ENCODE results near the gene HPSE. TPM values are rescaled to one million over a fixed set of nuclear protein-coding genes. Genes with fewer than 3 reads are reported as not detected.

Gene HPSE
- total RNA-seq, 4 donors from 2014 or later = 3.6 to 12.5 (median 8.5) TPM

DNA sequence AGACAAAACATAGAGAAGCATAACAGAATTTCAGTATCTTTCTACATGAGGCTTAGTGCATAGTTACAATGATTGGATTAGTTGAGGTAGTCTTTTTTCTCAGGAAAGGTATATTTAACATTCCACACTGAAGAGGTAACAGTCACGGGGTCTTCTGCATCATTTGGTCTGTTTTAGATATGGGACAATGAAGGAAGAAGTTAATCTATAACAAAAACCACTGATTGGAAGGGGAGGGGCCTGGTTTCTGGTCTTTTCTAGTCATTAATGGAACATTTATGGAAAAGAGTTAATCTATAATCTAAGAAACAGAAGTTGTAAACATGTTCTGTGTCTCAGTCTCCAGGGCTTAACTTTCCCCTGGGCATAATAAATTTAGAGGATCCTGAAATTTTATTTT, 37.3 kb upstream of the HPSE start:
- Histone ChIP-seq H3K27ac (no peak overlapping the region), H3K9me3 (no peaks in the 10 kb centered on the region), H3K4me3 (no peak overlapping the region), H3K27me3 (no peaks in the 10 kb centered on the region), H3K4me1 (no peaks in the 10 kb centered on the region), H3K36me3 (no peaks in the 10 kb centered on the region)
- no peak for DNase-seq
- 47 to 63% methylated on average over 1 of the region's 1 CpG for WGBS, 2 donors
- TF ChIP-seq POLR2A (IDR thresholded peaks at IDR 0.05) = no peak
- TF ChIP-seq, protein P1, sequence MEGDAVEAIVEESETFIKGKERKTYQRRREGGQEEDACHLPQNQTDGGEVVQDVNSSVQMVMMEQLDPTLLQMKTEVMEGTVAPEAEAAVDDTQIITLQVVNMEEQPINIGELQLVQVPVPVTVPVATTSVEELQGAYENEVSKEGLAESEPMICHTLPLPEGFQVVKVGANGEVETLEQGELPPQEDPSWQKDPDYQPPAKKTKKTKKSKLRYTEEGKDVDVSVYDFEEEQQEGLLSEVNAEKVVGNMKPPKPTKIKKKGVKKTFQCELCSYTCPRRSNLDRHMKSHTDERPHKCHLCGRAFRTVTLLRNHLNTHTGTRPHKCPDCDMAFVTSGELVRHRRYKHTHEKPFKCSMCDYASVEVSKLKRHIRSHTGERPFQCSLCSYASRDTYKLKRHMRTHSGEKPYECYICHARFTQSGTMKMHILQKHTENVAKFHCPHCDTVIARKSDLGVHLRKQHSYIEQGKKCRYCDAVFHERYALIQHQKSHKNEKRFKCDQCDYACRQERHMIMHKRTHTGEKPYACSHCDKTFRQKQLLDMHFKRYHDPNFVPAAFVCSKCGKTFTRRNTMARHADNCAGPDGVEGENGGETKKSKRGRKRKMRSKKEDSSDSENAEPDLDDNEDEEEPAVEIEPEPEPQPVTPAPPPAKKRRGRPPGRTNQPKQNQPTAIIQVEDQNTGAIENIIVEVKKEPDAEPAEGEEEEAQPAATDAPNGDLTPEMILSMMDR (IDR thresholded peaks at IDR 0.05) = no peak
- intact Hi-C loops (cut with DNase I) = no loop called here

DNA sequence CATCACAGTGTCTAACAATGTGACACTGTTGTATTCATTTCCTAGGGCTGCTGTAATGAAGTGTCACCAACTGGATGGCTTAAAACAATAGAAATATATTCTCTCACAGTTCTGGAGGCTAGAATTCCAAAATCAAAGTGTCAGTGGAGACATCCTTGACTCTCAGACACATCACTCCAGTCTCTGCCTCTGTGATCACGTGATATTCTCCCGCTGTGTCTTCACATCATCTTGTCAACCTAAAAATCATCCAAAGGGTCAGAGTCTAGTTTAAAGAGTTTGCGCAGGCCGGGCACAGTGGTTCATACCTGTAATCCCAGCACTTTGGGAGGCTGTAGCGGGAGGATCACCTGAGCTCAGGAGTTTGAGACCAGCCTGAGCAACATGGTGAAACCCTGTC, 36.6 kb upstream of the HPSE start:
- Histone ChIP-seq H3K4me3 (no peak overlapping the region), H3K36me3 (no peaks in the 10 kb centered on the region), H3K4me1 (no peaks in the 10 kb centered on the region), H3K27me3 (no peaks in the 10 kb centered on the region), H3K9me3 (no peaks in the 10 kb centered on the region), H3K27ac (no peak overlapping the region)
- 91 to 93% methylated on average over 4 to 5 of the region's 5 CpGs for WGBS, 2 donors
- no peak for DNase-seq
- TF ChIP-seq, protein P1 (IDR thresholded peaks at IDR 0.05) = no peak
- no peak for TF ChIP-seq POLR2A (IDR thresholded peaks at IDR 0.05)
- intact Hi-C loops (cut with DNase I) = no loop called here

DNA sequence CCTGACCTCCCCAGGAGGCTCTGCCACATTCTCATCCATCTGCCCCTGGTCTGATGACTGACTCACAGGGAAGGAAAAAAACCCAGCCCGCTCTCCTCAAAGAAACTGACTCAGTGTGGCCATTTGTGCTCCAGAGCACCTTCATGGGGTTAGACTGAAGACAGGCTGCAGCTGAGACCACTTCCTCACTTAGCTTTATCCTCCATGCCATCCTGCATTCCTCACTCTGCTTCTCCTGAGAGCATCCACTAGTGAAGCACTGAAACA, 35.9 kb upstream of the HPSE start:
- H3K27me3 ChIP-seq = no peaks in the 10 kb centered on the region
- no peak overlapping the region for H3K4me3 ChIP-seq
- intact Hi-C loops (cut with DNase I) = no loop called here
- H3K9me3 ChIP-seq = no peaks in the 10 kb centered on the region
- no peaks in the 10 kb centered on the region for H3K36me3 ChIP-seq
- no peak for DNase-seq
- H3K27ac ChIP-seq = no peak overlapping the region
- H3K4me1 ChIP-seq = no peaks in the 10 kb centered on the region
- no peak for TF ChIP-seq POLR2A (IDR thresholded peaks at IDR 0.05)
- TF ChIP-seq, protein P1 (IDR thresholded peaks at IDR 0.05) = no peak
- WGBS, 2 donors = 100% methylated on average over 1 of the region's 1 CpG; no CpG with 5 or more reads in 1 of the 2 donors

DNA sequence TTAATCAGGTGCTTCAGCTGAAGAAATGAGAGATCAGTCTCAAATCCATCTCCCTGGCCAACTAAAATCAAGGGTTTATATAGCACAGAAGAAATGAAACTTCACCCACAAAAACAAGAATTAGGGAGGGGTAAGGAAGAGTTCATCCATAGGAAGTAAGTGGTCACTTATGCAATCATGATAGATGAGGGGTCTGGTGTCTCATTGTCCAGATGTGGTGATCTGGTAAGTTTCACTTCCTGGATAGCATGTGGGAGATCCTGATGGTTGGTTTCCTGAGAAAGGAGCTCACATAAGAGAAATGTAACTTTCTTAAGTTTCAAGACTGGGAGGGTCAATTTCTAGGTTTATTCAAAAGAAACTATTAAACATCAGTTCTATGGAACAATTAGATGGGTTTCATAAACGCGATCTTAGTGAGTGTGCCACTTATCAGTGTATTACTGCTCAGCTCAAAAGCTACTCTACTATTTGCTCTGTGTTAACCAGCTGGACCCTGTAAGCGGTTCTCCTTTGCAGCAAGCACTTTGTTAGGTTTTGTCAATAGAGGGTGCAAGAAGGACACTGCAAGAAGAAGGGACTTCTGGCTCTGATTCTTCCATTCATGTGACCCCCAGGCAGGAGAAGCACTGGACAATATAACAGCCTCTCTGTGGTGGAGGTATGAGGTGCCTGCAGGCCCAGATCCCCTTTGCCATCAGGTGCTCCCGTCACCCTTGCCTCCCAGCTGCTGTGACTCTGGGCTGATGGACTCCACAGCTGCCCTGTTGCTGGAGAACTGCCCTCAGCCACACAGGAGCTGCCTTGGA, 35.4 kb upstream of the HPSE start:
- Histone ChIP-seq H3K36me3 (no peaks in the 10 kb centered on the region), H3K27ac (no peak overlapping the region), H3K27me3 (no peaks in the 10 kb centered on the region), H3K4me1 (no peaks in the 10 kb centered on the region), H3K4me3 (no peak overlapping the region), H3K9me3 (no peaks in the 10 kb centered on the region)
- intact Hi-C loops (cut with DNase I) = no loop called here
- no peak for TF ChIP-seq POLR2A (IDR thresholded peaks at IDR 0.05)
- TF ChIP-seq, protein P1 (IDR thresholded peaks at IDR 0.05) = no peak
- no peak for DNase-seq
- WGBS, 2 donors = 56 to 76% methylated on average over 3 to 4 of the region's 4 CpGs

DNA sequence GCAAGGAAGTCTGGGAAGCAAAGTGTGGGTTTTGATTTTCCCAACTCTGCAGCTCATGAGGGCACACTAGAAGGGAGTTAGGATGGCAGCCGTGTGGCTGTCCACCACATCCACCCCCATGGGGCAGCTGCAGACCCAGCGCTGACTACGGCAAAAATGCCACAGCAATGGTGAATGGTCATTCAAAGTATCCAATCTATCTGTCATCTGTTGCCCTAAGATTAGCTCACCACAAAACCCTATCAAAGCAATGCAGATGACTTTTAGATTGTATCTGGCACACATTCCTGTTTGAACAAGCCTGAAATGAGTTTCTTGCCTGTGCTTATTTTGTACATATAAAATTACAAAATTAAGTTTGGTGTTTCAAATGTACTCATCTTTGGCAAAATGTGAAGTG, 29.7 kb upstream of the HPSE start:
- intact Hi-C loops (cut with DNase I) = no loop called here
- Histone ChIP-seq H3K9me3 (no peaks in the 10 kb centered on the region), H3K4me3 (no peak overlapping the region), H3K36me3 (no peaks in the 10 kb centered on the region), H3K27ac (no peak overlapping the region), H3K4me1 (no peaks in the 10 kb centered on the region), H3K27me3 (no peaks in the 10 kb centered on the region)
- no peak for DNase-seq
- TF ChIP-seq POLR2A (IDR thresholded peaks at IDR 0.05) = no peak
- TF ChIP-seq, protein P1 (IDR thresholded peaks at IDR 0.05) = no peak
- 75 to 94% methylated on average over 3 of the region's 3 CpGs for WGBS, 2 donors
